ENCODE measurements around the gene MTNR1B.

MTNR1B gene

DNA sequence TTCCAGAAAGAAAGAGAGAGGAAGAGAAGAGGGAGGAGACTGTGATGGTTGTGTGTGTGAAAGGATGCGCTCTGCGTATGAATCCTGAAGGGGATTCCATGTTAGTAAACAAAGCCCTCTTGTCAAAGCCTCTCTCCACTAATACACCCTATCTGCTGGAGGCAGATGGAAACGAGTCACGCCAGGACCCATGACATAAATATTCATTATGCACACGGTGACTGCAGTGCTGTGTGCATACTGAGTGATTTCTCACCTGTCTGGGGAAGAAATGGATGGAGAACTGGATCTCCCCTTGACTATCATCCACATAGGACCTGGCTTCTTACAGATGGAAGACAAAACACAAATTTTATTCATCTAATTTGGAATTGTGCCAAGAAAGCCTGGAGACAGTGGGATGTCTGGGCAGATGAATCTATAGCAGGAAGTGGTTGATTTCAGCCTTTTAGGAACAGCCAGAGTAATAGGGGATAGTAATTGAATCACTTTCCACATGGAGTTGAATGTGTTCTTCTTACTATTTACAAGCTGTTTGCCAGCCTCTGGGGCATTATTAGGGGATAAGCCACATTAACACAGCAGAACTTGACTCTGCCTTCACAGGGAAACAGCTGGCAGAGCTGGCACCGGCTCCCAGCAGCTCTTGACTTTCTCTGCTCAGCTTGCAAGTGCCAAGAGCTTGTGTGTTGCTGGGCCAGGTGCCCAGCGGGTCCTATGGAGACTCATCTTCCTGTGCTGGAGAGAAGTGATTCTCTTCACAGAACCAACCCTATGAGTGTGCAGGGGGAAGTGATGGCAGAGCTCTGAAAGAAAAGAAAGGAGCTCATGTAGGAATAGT, 9.0 kb downstream of the MTNR1B start:
- no peak for DNase-seq

DNA sequence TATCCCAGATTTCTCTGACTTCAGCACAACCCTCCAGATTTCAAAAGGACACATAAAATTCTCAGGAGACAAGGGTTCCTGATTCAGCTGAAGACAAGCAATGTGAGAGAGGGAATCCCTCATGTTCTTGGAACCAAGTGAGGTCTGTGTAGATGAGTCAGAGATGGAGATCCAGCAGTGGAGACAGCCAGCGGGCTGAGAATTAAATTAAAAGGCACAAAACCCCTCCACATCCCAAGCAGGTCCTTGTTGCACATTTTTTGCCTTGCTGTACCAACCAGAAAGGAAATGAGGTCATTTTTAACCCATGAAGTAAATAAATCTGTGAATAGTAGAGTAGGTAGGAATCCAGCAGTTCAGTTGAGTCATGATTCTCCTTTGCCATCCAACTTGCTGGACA, 9.7 kb downstream of the MTNR1B start:
- no peak for DNase-seq

DNA sequence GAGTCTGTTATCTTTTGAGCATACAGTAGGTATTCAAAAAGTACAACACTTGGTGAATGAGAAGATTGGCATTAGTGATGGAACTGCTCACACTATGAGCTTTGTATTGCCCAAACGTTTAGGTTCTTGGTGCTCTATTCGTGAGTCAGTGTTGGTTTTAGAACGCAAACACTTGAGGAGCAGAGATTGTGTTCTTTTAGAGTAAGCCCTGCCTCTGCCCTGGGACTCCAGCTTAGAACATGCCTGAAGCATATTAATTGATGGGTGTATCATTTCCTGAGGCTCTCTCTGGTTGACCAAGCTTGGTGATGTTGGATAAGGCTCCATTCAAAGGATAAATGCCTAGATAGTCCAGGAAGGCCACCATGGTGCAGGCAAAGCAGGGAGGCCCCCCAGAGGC, 10.9 kb downstream of the MTNR1B start:
- DNase-seq, result no peak

DNA sequence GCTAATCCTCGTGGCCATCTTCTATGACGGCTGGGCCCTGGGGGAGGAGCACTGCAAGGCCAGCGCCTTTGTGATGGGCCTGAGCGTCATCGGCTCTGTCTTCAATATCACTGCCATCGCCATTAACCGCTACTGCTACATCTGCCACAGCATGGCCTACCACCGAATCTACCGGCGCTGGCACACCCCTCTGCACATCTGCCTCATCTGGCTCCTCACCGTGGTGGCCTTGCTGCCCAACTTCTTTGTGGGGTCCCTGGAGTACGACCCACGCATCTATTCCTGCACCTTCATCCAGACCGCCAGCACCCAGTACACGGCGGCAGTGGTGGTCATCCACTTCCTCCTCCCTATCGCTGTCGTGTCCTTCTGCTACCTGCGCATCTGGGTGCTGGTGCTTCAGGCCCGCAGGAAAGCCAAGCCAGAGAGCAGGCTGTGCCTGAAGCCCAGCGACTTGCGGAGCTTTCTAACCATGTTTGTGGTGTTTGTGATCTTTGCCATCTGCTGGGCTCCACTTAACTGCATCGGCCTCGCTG, 12.1 kb downstream of the MTNR1B start:
- DNase-seq, result no peak

DNA sequence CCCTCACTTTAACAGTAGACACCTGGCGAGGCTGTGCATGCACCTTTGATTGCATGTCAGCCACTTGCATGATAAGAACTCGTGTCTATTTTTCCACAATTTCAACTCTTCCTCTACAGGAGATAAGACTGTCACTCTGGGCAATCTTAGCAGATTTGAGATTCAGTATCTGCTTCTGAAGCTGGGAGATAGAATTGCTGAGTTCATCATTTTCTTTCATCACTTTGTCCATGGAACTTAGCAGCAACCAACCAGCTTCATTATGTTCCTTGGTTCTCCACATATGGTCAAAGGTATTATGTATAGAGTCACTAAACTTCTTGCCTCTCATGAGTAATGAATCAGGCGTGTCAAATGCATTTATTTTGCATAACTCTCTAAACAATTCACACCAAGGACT, 17.1 kb downstream of the MTNR1B start:
- no peak for DNase-seq

DNA sequence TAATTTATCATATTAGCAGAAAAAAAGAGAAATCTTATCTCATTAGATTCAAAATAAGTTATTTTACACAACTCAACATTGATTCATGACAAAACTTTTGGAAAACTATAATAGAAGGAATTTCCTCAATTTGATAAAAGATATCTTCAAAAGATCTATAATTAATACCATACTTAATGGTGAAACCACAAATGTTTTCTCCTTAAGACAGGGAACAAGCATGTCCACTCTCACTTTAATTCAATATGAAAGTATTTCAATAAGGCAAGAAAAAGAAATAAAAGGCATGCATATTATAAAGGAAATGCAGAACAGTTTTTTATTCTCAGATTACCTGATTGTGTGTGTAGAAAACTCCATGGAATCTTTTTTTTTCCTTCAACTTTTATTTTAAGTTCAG, 23.6 kb downstream of the MTNR1B start:
- DNase-seq, result no peak

DNA sequence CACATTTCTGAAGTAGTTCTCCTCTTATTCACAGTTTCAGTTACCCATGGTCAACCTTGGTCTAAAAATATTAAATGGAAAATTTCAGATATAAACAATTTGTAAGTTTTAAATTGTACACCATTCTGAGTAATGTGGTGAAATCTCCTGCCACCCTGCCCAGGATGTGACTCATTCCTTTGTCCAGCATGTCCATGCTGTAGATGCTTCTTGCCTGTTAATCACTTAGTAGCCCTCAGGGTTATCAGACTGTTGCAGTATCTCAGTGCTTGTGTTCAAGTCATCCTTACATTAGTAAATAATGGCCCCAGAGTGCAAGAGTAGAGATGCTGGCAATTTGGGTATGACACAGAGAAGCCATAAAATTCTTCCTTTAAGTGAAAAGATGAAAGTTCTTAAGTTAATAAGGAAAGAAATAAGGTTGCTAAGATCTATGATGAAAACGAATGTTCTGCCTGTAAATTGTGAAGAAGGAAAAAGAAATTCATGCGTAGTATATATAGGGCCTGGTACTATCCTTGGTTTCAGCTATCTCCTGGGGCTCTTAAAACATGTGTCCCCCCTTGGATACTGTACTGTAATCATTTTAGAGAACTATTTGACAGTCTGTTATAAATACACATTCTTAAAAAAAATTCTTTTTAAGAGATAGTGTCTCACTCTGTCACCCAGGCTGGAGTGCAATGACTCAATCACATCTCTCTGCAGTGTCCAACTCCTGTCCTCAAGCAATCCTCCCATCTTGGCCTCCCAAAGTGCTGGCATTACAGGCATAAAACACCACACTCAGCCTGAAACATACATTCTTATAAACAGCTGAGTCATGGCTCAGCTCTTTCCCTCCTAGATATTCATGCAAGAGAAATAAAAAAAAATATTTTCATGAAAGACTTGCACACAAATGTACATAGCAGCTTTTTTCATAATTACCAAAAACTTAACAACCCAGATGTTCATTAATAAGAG, 31.3 kb downstream of the MTNR1B start:
- no peak for DNase-seq

DNA sequence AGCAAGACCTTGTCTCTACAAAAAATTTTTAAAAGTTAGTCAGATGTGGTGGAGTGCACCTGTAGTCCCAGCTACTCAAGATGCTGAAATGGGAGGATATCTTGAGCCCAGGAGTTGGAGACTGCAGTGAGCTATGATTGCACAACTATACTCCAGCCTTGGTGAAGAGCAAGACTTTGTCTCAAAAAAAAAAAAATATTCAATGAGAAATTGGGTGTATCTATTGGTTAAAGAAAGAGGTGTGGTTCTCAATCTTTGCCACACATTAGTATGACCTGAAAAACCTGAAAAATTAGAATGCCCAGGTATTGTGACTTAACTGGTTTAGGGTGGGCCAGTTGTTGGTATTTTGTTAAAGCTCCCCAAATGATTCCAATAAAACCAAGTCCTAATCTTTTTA, 32.4 kb downstream of the MTNR1B start:
- no peak for DNase-seq

DNA sequence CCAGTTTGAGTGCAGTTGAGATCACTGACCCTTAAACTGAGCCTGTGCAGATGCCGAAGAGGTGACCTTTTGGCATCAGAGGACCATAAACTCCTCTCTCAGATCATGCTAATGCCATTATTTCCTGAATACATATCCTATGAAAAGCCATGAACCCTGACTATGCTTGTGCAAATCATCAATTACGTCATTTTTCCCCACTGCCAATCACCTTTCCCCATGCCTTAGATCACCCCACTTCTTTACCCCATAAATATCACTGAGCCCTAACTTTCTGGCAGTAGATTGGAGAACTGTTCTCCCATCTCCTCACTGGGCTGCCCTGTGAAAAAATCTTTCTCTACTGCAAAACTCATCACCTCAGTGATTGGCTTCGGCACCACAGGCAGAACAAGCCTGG, 32.9 kb downstream of the MTNR1B start:
- DNase-seq, result no peak

DNA sequence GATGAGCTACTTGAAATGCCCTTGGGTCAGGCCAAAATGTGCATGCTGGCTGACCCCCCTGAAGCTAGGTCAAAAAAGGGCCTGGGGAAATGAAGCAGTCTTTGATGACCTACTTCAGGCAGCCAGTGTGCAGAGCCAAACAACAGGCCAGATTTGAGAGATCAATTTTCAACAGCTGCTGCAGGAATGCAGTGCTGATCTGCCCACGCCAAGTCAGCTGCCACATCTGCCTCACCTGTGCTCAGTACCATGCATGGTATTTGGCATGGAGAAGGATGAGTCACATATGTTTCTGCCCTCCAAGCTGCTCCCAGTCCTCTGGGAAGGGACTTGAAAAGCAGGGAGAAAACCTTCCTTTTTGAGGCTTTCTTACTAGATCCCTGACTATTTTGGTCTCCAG, 35.8 kb downstream of the MTNR1B start:
- DNase-seq, result no peak

DNA sequence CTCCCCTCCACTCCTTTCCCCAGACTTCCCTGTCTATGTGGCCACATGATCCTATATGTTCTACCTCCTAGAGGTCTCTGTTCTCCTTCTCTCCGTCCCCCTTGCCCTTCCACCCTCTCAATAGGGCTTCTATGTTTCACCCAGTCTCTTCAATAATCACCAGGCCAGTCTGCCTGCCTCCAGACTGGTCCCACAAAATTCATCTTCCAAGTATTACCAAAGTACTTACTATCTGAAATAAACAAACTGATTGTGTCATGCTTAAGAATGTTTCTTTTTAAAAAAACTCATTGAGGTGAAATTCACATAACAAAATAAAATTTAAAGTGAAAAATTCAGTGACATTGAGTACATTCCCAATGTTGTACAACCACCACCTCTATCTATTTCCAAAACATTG, 44.2 kb downstream of the MTNR1B start:
- DNase-seq, result no peak

DNA sequence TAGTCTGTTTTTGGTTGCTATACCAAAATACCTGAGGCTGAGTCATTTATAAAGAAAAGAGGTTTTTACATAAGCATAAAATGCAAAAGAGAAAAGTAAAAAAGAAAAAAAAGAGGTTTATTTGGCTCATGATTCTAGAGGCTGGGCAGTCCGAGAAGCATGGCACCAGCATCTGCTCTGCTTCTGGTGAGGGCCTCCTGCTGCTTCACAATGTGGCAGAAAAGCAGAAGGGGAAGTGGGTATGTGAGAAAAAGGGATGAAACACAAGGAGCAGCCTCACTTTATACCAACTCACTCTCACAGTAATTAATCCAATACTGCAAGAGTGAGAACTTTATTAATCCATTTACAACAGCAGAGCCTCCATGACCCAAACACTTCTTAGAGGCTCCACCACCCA, 47.1 kb downstream of the MTNR1B start:
- DNase-seq, result no peak

DNA sequence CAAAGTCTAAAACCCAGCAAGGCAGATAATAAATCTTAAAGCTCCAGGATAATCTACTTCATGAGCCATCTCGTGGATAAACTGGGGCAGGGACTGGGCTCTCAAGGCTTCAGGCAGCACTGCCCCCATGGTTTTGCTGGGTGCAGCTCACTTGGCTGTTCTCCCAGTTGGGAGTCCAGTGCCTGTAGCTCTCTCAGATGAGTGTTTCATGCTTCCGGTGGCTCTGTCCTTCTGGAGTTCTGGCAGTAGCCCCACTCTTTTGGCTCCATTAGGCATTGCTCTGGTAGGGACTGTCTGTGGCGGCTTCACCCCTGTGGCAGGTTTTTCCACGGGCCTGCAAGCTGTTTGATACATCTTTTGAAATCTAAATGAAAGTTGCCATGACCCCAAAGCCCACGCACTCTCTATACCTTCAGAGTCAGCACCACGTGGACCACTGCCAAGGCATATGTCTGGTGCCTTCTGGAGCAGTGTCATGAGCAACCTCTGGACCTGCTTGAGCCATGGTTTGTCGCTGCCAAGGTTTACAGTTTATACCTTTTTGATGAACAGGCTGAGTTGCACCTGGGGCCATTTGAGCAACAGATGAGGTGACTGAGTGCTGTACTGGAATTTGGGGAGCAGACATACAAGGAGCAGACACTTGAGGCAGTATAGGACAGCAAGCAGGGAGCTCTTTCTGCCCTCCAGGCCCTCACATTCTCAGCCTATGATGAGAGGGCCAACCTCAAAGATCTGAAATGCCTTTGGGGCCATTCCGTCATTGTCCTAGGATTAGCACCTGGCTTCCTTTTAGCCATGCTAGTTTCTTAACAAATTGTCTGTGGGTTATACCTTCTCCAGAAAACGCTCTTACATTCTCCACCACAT, 48.6 kb downstream of the MTNR1B start:
- no peak for DNase-seq

DNA sequence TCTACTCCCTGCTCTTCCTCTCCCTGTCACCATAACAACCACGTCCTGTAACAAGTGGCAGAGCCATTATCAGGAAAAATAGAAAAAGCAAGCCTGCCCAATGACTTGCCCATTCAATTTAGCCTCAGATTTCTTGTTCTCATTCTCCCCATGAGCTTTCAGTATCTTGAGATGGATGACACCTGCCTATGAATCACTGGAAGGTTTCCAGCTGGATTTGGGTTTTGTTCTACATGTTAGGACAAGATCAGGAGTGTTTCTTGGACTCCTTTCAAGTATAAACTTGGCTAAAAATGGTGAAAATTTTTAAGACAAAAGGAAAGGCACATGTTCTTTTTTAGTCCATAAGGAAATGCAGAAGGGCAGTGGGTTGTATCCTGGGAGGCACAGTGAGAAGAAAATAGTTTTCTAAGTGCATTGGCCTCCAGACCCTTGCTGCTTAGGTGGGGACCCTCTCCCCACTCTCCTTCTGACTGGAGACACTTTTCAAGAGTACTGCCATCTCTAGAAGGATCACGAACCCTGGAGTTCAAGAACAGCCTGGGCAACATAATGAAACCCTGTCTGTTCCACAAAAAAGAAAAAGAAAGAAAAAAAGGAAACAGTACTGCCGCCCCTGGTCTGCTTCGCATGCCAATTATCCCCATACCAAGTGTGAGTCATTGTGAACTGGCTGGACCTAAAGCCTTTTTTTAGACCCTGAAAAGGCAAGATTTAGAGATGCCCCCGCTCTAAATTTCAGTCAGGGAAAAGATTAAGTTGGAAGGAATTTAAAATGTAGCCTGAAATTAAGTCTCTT, 51.0 kb downstream of the MTNR1B start:
- DNase-seq, result no peak

DNA sequence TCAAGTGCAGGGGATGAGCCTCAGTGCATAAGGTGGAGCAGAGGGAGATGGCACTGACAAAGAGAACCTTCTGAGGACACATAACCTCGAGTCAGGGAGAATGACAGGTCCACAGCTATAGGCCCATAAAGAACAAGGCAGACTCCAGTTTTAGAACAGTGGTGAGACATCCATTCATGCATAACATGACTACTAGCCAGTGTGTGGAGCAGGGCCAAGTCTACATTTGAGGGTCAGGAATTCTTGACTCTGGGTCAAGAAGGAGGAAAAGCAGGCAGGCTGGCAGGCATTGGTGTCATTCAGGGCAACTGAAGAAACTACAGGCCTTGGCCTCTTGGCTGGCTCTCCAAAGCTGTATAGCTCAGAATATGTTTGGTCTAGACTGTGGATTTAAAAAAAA, 54.9 kb downstream of the MTNR1B start:
- no peak for DNase-seq

DNA sequence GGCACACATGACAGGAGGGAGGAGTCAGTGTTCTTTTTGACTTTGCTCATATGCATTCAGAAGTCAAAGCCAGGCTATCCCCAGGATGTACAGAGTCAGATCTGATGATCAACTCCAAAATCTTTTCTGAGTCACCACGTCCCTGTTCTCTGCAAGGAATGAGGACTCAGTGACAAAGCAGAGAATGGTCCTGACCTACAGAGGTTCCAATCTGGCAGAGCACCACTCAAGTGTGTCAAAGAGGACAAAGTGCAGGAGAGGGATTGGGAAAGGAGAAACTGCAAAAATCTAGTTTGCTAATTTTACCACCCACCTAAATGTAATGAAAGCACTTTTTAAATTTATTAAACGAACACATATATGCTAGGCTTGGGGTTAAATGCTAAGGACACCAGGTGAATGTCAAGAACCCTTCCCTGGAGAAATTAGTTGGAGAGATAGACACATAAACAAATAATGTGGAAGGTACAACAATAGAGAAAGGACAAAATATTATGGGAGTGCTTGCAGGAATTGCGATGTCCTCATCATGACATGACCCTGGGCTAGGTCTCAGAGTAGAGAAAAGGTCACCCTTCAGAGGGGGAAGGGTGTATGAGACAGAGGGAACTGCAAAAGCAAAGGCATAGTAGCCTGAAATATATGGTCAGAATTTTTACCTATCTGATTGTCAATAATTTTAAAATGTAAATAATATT, 56.3 kb downstream of the MTNR1B start:
- no peak for DNase-seq

DNA sequence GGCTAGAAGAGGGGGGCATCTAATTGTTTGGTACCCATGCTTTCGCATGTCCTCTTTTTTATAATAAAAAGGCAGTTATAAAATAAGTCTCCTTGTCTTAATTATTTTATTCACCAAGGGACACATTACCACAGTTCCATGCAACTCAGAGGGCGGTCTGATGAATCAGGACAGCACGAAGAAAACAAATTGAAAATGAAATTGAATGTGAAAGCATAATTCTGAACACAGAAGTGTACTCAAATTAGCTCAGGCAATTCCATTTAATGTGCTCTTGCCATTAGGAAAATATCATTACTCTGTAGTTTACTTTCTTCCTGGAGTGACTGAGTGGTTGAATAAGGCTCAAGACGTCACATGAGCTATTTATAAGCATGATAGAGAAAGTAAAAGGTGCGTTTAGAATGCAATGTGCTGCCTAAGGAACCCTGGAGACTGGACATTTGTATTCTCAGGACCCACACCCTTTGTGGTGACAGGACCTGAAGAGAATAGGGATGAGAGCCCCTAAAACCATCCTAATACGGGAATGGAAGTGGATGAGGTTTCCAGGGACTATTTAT, 59.6 kb downstream of the MTNR1B start:
- no peak for DNase-seq

DNA sequence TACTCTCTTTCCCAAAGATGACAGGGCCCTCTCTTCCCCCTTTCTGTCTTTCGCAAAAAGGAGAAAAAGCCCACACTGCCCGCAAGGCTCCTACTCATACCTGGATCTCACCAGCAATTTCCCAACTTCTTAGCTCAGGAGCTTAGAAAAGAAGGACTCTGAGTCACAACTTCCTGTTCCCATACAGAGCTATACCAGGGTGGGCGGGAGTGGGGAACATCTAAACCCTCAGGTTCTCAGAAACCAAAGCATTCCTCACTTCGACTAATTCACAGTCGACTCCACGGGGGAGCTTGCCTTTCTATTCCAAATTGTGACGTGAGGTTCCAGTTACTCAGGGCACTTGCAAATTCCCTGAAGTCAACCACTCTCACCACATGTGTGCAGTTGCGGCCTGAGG, 61.9 kb downstream of the MTNR1B start:
- DNase-seq, result no peak
